ENCODE data around the gene BAAT. TPM values are rescaled to one million over a fixed set of nuclear protein-coding genes. Genes with fewer than 3 reads are reported as not detected.
"Not testable (repeated sequence)": the region's sequence is repeated elsewhere in the genome, so short reads cannot be mapped to it uniquely, and the experiment has no call there.

Gene BAAT
- total RNA-seq, 1 experiment from 2014 or later: not detected

DNA sequence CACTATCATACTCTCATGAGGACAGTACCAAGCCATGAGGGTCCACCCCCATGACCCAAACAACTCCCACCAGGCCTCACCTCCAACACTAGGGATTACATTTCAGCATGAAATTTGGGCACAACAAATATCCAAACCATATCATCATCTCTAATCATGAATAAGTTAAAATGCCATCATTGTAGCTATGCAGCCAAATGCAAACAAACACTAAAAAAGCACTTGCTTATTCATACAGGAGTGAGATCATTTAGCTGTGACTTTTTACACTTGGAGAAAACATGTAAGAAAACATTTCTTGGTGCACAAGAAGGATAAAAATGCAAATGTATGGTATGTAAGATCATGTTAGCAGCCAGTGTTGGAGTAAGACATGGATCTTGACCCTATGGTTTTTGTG, 24.2 kb downstream of the BAAT start:
- no peak for DNase-seq (ENCODE audit: low spot score)

DNA sequence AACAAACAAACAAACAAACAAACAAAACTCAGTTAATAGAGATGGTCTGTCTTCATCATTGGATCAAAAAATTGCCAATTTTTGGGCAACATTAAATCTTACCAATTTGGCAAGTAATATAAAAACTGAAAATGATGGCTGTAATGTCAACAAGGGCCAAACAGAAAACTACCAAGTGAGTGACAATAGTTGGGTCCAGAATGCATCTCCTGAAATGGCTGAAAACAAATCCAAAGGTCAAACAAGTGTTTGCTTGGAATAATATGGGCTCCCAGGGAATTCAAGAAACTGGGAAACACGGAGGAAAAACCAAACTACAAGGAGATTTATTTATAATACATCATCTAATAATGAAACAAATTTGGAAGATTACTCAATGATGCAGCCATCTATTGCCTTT, 25.1 kb downstream of the BAAT start:
- DNase-seq (ENCODE audit: low spot score): no peak

DNA sequence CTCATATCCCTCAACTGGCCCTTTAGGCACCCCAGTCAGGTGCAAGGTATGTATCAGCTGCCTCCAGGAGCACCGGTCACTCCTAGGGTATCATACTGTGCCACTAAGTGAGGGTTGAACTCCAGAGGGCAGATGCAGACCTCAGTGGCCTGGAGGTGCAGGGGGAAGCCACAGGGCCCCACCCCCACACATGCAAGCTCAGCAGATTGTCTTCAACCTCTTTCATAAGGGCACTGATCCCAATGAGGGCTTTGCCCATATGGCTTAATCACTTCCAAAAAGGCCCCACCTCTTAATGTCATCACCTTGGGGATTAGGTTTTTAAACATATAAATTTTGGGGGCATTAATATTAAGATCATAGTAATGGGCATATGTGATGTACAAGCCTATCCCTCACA, 28.2 kb downstream of the BAAT start:
- no peak for DNase-seq (ENCODE audit: low spot score)

GRCh38 chr9:101354765-101355708, 29.8 kb downstream of the BAAT start:
- no peak for DNase-seq (ENCODE audit: low spot score)

GRCh38 chr9:101354143-101354764, 30.6 kb downstream of the BAAT start:
- DNase-seq (ENCODE audit: low spot score): no peak

DNA sequence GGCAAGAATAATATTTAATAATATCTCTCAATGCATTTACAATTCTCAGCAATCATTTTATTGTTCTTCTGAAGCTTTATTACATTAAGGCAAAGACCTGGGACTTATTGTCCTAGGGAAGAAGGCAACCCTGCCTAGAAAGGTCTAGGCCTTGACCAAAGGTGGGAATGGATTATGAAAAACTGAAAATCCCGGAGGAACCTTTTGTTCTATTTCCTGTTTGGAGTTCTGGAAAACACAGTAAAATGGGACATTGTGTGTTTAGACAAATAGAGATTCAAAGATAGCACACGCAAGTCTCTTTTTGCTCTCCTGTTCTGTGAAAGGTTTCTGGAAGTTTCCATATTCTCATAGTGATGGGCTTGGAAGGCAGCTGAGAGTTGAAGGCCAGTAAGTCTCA, 31.1 kb downstream of the BAAT start:
- no peak for DNase-seq (ENCODE audit: low spot score)

DNA sequence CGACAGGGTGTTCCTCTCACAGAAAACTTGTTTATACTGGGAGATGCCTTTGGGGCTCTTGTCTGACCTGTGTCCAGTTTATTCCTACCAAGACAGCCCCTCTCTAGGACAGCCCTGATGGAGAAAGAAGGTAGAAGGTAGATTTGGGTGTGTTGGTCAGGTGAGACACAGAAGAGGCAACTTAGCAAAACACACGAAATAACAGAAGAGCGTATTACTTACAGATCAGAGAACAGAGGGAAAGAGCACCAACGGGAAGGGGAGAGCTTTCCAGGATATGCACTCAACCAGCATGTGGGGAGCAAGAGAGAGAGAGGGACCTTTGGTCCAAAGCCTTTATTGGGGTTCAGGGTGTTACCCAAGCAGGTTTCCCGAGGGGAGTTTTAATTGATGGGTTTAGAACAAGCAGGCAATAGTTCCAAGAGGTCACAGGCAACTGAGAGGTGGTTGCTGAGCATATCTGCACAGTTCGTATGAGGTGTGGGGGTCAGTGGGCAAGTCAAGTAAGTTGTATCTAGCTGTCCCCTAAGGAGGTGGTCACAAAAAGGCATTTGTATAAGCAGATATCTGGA, 31.8 kb downstream of the BAAT start:
- no peak for DNase-seq (ENCODE audit: low spot score)

DNA sequence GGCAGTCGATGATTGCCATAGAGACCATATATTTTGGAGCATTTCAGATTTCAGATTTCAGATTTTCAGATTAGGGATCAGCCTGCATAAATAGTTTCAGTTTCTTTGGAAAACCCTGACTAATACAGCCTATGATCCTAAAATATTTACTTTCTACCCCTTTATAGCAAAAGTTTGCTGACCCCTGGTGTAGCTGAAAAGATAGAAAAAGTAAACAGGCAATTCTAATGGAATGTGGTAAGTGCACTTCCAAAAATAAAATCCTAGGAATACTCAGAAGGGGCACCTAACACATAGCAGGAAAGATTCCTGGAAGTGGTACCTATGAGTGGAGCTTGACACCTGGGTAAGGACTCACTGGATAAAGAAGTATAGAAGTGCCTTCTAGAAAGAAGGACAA, 34.5 kb downstream of the BAAT start:
- no peak for DNase-seq (ENCODE audit: low spot score)

GRCh38 chr9:101342595-101342994, 42.2 kb downstream of the BAAT start:
- DNase-seq (ENCODE audit: low spot score): no peak

DNA sequence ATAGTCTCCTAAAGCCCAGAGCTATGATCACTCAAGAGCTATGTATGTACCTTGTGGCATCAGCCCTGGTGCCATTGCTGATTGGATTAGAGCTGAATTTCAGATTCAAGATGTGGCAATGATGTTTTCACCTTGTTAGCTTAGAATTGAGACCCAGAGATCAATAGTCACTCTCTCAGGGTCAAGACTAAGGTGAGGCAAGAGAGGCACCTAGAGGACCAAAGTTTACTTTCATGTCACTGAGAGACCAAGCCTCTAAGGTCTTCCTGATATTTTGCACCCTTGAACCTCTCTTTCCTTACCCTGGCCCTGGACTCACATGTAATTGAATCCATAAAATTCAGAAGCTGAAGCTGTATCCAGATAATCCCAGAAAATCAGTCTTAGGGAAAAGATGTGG, 42.8 kb downstream of the BAAT start:
- no peak for DNase-seq (ENCODE audit: low spot score)

DNA sequence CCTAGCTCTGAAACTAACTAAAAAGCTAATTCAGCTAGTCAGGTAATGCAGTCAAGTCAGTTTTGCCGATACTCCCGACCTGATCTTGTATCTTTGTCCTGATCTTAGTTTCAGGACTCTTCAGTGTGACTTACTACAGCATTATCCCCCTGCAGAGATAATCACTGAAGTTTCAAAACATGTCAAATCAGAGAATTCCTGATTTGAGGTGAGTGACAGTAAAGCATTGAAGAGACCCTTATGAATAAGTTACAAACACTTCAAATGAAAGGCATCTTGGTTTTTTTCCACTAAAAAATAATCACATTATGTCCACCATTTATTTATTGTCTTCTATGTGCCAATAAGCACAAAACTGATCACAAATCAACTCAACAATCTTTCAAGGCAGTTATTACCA, 47.6 kb downstream of the BAAT start:
- no peak for DNase-seq (ENCODE audit: low spot score)

DNA sequence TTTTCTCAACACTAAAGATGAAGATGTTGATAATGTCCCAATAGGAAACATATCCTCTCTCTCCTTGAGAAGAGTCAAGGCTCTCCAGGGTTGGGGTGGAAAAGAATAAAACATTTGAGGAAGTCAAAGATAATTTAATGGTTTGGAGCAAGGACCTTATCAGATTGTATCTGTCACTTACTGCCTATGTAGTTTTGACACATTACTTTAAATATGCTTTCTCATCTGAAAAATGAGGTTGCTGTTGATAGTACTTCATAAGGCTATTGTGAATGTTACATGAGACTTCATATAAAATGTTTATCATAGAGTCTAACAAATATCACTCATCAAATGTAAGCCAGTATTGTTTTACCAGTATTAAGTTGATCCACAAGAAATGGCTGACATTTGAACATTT, 48.7 kb downstream of the BAAT start:
- DNase-seq (ENCODE audit: low spot score): no peak

DNA sequence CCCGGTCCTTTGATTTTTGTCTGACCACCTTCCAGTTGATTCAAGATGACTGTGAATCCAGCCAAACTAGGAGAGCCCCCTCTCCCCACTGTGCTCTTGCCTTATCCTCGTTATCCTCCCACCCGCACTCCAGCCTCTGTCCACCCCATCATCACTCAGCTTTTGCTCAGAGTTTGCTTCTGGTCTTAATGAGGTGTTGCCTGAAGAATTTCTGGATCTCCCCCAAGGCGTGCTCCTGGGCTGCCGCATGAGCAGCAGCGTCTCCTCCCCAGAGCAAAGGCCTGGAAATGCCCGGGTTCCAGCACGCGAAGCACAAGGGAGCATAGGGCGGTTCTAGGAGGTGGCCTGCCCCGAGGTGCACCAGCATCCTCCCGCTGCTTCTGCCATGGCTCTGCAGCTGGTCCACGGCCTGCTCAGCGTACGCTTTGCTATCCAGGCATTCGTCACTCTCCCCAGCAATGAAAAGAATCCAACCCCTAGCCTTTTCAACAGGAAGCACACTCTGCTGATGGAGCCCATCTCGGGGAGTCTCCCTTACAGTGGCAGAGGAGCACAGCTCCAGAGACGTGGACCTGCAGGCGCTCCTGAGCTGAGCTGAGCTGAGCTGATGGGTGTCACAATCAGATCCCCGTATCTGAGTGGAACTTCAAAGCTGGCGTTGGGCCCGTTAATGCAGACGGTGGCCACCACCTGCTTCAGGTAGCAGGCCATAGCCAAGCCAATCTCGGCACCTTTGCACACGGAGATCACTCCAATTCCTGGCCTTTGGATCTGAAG, 50.7 kb downstream of the BAAT start:
- no peak for DNase-seq (ENCODE audit: low spot score)

DNA sequence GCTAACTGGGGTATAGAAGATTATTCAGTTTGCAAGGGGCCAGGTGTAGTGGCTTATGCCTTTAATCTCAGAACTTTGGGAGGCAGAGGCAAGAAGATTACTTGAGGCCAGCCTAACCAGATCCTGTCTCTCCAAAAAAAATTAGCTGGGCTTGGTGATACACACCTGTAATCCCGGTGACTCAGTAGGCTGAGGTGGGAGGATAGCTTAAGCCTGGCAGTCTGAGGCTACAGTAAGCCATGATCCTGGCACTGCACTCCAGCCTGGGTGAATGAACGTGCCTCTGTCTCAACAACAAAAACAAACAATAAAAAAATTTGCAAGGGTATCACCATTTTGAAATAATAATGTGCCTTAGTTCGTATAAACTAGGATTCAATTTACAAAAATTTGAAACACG, 51.3 kb downstream of the BAAT start:
- DNase-seq (ENCODE audit: low spot score): no peak

GRCh38 chr9:101332362-101332761, 52.4 kb downstream of the BAAT start:
- DNase-seq (ENCODE audit: low spot score): no peak

DNA sequence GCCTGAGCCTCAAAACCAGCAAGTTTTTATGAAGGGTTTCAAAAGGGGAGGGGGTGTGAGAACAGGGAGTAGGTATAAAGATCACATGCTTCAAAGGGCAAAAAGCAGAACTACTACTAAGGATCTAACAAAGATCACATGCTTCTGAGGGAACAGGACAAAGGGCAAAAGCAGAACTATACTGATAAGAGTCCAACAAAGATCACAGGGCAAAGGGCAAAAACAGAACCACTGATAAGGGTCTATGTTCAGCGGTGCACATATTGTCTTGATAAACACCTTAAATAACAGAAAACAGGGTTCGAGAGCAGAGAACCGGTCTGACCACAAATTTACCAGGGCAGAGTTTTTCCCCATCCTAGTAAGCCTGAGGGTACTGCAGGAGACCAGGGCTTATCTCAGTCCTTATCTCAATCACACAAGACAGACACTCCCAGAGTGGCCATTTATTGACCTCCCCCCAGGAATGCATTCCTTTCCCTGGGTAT, 57.3 kb downstream of the BAAT start:
- DNase-seq (ENCODE audit: low spot score): not testable (repeated sequence)

GRCh38 chr9:101326501-101326900, 58.3 kb downstream of the BAAT start:
- DNase-seq (ENCODE audit: low spot score): no peak

DNA sequence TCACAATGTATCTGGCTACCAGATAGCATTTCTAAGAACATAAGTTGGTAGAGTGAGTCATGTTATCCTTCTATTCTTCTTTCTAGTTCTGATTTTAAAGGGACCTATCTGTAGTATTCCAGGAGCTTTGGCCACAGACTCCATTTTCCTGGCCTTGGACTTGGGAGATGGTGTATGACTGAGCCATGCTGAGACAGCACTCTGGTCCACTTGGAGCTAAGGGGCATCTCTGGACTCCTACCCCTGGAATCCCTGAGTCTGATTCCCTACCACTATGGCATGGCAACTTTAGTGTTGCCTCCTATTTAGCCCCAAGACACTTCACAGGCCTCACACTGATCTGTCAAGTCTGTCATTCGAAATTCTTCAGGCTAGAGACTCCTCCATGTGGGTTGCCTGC, 58.8 kb downstream of the BAAT start:
- no peak for DNase-seq (ENCODE audit: low spot score)

DNA sequence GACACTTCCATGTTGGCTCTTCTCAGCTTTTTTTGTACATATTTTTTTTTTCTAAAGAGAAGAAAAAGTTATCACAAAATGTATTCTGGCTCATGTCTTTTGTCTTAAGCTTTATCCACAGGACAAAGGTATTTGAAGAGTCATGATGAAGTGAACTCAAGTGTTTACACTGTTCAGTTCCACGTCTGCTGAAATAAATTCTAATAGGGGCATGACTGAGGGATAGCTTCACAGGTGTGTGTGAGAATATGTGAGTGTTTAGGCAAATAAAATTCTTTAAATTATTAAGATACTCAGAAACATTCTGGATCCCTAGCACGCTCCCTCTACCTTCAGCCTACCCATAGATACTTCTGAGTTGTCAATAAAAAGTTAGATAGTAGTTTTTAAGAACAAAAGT, 59.8 kb downstream of the BAAT start:
- DNase-seq (ENCODE audit: low spot score): no peak

GRCh38 chr9:101324245-101324804, 60.5 kb downstream of the BAAT start:
- no peak for DNase-seq (ENCODE audit: low spot score)

DNA sequence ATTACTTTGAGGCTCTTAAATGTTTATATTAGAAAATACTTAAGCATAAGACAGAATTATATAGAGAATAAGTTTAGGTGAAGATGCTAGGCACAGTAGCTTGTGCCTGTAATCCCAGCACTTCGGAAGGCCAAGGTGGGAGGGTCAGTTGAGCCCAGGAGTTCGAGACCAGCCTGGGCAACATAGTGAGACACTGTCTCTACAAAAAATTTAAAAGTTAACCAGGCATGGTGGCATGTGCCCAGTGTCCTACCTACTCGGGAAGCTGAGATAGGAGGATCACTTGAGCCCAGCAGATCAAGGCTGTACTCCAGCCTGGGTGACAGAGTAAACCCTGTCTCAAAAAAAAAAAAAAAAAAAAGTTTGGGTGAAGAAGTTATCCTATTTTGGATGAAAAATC, 61.7 kb downstream of the BAAT start:
- DNase-seq (ENCODE audit: low spot score): no peak

DNA sequence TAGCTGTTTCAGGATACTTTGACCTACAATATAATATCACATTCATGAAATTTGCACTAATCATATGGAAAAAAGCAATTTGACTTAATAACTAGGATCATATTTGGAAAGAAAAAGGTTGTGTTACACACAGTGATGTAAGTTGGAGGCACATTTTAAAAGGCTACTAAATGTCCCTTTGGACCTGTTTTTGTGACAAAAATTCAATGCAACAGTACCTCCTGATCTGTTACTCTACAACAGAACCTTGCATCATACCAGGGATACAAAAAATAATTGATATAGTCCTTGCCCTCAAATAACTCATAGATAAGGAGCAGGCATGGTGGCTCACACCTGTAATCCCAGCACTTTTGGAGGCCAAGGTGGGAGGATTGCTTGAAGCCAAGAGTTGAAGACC, 67.1 kb downstream of the BAAT start:
- no peak for DNase-seq (ENCODE audit: low spot score)
